Measurements from ENCODE around the gene SMTNL1.

The SMTNL1 gene, protein sequence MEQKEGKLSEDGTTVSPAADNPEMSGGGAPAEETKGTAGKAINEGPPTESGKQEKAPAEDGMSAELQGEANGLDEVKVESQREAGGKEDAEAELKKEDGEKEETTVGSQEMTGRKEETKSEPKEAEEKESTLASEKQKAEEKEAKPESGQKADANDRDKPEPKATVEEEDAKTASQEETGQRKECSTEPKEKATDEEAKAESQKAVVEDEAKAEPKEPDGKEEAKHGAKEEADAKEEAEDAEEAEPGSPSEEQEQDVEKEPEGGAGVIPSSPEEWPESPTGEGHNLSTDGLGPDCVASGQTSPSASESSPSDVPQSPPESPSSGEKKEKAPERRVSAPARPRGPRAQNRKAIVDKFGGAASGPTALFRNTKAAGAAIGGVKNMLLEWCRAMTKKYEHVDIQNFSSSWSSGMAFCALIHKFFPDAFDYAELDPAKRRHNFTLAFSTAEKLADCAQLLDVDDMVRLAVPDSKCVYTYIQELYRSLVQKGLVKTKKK

DNA sequence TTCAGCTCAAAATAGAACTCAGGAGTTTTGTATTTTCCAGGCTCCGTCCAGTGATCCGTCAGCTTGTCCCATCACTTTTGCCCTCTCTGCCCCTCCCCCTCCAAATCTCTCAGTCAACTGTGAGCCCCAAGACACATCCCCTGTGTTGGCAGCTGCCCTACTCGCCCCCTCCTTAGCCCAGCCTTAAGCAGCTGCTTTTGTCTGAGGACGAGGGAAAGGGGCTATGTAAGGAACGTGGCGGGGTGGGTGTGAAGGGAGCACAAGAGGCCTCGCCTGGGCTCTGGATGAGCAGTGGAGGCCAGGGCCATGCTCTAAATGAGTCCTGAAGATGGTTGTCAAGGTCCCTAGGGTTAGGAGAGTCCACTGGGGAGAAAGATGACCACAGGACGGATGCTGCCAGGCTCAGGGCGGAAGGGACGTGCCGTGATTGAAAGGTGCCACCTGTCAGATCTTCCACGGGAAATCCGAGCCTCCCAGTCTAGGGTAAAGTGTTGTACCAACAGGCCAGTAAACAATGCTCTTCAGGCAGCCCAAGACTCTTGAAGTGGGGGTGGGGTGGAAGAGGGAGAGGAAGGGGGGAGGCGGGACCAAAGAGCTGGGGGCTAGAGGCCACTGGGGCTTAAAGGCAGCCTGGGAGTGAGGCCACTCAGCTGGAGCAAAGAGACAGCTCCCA lies at the start of gene SMTNL1:
SMTNL1 (plus strand) TSS at position 649 of the 673 bp plus-strand sequence. CDS start 5,048 bp downstream, outside the sequence.
- ATAC-seq, result no peak

DNA sequence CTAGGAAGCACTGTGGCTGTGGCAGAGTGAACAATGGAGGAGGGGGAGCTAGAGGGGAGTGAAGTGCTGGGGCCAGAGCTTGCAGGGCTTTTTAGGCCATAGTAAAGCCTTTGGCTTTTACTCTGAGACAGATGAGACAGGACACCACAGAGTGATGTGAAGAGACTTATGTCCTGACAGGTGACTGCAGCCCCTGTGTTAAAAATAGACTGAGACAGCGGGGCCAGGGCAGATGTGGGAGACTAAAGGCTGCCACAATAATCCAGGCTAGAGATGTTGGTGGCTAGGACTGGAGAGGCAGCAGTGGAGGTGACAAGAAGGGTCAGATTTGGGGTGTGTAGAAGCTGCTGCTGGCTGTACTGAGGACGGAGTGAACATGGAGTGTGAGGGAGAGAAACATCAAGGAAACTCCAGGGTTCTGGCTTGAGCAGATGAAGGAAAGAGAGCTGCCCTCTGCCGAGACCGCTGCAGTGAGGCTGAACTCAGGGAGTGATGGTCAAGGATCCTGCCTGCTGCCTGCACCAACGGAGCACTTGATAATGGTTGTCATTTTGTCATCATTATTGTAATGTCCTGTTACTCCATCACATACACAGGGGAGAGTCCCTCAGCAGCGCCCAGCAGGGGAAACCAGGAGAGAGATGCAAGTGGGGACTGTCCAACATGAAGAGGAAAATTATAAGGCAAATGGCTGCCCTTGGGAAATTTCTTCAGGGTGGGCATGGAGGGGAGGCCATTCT lies 49.3 kb upstream of the SMTNL1 start:
- DNase-seq (no peak), ATAC-seq (no peak)

More for the DNA sequence above, at the start of gene SMTNL1:
- no peak for DNase-seq

DNA sequence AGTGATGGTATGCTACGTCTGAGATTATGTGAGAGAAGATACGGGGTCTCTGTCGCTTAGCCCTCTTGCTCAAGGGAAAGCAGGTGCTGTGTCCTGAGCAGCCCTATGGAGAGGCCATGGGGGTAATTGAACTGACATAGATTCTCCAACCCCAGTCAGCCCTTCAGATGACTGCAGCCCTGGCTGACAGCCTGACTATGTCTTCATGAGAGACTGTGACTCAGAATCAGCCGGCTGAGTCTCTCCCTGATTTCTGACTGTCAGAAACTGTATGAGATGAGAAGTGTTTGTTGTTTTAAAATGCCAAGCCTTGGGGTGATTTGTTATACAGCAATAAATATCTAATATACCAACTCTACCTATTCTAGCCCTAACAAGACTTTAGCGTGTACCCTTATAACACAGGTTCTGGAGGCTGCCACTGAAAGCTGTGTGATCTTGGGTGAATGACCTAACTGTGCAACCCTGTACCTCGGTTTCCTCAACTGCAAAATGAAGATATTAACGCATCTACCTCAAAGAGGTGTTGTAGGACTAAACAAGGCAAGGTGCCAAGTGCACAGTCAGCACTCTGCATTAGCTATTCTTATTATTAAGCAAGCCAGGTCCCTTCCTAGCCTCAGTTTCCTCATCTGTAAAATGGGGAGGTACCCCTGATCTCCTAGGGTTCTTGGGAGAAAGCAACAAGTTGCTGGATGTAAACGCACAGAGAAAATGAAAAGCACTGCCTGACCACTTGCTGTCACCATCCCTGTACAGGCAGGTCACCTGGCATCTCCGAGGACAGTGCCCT lies 46.7 kb upstream of the SMTNL1 start:
- ATAC-seq (no peak), DNase-seq (no peak)

DNA sequence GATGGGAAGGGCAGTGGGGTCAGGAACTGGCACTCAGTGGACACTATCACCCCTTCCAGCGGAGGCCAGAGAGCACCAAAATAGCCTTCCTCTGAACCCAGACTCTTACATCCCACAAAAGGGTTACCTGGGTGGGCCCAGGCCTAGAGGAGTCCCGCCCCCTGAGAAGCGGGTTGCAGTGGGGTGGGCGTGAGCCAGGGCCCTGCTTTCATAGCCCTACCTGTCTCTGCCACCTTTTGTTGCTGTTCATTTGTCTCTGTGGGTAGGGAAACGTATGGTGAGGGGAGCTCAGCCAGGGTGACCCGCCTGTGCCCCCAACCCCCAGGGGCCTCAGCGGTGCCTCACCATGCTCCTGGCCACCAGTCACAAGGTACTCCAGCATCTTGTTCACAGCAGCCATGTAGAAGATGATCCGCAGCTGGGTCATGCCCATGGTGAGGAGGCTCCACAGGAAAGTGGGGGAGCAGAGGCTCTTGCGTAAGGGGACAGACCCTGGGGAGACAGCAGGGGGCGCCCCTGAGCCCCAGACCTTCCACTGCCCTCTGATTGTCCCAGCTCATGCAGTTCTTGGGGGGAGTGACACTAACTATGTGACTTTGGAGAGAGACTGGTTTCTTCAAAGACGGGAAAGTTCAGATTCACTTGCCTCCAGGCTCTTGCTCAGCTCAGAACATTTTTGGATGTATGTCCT lies 45.9 kb upstream of the SMTNL1 start:
- ATAC-seq, result peak; percentile 48

DNA sequence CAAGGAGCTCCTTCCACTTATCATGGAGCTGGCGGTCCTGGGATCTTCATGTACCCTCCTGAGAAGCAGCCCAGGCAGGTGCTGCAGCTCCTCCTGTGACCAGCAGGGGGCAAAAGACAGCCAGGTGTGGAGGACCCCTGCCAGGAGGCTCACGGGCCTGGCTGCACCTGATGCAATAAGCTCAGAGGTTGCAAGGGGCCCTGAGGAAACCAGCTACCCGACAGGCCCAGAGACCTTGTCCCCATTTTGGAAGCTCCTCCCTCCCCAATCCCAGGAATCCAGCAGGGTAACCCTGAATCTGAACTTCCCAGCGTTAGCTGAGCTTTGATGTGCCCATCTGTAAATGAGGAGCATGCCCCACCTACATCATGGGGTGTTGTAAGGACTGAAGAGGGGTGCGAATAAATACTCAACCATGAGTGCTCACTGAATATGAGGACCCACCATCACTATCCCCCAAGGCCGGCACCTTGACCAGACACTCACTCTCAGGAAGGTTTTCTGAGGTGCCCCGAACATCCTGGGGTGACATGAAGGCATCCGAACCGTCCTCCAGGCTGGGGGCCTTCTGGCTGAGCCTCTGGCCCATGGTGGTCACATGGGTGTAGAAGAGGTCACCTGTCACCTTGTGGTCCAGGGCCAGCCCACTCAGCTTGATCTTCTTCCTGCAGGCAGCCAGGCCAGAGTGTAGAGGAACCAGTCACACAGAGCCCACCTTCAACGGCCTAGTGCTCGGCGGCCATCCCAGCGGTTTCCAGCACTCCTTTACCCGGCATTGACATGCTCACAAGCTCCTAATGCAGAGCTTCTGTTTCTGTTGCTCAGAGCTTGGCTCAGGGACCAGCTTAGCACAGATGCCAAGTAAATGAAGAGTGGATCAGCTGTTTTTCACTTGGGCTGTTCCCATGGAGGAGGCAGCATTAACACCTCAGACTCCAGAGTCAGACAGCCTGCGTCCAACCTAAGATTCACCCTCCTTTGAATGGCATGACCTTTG lies 43.6 kb upstream of the SMTNL1 start:
- DNase-seq (peak; percentile 82), ATAC-seq (peak; percentile 68)

More for the DNA sequence above, 45.9 kb upstream of the SMTNL1 start:
- DNase-seq, result peak; percentile 70

DNA sequence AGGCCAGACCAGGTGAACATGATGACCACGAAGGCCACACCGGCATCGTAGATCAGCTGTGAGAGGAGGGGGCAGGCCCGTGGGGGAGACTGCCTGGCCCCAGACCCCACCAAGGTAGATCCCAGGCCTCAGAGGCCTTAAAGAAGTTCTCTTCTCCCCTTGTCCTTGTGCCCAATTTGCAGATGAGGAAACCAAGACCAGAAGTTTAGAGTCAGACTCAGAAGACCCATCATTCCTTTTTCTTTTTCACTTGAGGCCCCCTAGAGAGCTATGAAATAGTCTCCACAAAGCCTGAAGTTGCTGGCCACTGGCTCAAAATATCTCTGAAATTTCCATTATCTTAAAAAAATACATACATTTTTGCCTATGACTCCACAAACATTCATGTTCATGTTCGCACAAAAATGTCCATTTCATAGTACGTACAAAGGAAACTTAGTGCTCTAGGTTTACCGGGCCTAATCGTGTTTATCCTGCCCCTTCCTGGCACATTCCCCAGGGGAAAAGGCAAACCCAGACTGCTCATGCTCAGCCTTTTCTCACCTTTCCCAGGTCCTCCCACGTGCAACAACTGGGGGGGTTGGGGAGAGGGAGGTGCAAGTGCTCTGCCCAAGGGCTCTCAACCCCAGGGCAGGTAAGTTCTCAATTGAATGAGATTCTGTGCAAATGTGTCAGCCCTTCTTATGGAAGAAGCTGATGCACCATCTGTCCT lies 41.1 kb upstream of the SMTNL1 start:
- DNase-seq, result no peak
- no peak for ATAC-seq

DNA sequence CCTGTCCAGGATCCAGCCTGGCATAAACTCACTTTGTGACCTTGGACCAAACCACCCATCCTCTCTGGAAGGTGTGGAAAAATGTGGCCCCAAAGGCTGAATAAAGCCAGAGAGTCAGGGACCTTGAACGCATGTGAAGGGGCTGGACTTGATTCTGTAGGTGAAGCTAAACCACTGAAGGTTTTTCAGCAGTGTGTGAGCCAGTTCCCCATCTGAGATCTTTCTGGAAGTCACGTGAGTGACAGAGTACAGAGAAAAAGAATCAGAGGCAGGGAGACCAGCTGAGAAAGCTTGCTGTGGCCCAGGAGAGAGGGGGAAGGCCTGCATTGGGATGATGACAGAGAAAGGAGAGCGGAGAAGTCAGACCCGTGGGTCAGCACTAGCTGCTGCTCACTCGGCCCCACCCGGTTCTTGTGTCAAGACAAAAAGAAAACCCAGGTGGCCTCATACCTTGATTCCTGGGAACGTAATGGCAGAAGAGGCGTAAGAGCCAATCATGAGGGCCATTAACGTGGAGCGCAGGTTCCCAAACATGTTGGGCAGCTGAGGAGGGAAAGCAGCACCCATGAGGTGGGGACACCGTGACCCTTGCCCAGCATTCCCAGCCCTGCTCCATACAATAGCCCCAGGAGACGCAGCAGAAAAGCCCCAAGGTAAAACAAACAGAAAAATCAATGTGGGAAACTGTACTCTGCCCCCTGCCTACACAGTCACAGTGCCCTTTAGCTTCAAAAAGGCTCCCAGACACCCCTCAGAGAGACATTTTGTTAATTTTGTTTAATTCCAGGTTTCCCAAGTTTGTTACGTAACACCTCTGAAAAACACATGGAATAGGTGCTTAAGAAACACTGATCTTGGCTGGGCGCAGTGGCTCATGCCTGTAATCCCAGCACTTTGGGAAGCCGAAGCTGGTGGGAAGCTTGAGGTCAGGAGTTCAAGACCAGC lies 39.8 kb upstream of the SMTNL1 start:
- DNase-seq (no peak), ATAC-seq (no peak)

DNA sequence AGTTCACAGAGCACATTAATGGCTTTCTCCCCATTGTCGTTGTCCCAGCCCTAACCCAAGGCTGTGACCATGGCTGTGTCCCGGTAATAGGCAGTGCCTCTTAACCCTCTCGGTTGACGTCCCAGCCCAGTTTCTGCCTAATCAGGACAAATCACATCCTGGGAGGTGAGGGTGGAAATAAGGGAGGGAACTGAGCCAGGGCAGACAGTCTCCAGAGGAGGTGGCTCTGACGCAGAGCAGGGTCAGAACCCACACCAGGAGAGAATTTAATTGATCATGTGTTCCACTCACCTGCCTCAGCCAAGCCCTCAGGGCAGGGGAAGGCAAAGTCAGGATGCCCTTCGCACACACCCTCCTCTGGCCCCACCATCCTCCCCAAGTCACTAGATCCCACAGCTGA lies 38.9 kb upstream of the SMTNL1 start:
- DNase-seq (no peak), ATAC-seq (no peak)

DNA sequence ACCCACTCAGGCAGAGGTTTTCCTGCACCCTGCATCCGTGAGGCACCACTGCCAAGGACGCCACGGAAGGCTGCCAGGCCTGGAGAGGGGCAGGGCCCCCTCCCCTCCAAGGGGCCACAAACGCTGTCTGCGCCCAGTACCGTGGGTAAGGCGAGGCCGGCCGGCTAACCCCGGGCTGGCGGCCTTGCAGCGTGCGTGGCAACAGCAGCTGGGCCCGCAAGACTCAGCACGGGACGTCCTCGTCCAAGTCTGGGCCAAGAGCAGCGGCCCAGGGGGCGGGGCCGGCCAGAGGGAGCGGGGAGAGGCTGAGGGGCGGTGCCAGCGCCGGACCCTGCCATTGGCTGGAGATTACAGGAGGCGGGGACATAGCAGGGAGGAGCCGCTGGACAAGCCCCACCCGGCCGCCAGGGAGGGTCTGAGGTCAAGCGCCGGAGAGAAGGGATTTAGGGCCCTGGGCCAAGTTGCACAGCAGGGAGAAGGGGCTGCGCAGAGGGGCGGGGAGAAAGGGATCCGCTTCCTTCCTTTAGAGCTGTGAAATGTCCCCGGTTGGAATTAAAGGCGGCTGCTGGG lies 37.9 kb upstream of the SMTNL1 start:
- ATAC-seq (peak; percentile 85), DNase-seq (peak; percentile 66)

DNA sequence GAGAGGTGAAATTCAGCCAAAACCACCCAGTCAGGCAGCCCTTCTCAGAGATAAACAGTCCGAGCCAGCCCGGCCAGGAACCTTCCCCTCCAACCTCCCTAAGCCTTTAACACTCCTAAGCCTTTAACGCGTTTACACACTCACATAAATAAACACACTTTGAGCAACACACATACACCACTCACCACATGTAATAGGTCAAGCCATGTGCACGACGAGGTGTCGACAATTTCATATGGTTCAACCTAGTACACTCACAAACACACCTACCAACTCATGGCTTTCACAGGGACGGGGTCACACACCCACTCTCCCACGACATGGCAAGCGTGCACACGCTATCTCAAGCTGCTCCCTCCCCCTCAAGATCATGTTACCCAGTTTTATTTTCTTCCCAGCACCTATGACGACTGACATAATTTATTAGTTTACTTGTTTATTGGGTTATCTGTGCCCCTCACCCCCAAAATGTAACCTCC lies 37.4 kb upstream of the SMTNL1 start:
- DNase-seq (no peak), ATAC-seq (no peak)

DNA sequence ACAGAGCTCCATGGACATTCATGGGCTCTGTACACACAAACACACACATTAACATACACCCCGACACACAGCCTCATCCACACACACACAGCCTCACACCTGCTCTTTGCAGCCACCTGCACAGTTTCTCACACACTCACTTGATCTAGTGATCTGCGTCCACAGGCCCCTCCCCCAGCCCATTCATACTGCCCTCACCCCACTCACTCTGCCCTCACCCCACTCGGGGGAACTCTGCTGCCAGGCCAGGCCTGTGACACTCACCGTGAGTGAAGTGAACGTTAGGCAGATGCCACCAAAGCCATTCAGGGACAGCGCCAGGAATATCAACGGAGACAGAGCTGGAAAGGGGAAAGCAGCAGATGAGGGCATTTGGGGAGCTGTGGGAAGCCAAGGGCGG lies 36.9 kb upstream of the SMTNL1 start:
- ATAC-seq, result no peak

DNA sequence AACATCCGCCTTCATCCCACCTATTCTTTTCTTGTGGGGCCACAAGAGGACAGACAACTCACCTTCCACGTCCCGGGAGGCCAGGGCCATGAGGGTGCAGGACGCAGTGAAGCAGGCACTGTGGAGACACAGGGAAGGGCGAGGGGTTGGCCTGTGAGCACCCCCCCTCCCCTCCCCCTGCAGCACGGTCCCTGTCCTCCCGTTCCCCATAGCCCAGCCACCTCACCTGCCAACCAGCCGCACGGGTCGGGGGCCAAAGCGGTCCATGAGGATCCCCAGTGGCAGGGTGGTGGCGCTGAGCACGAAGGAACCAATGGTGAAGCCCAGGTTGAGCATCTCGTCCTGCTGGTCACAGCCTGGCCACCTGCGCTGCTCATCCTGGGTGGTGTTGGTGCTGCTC lies 36.5 kb upstream of the SMTNL1 start:
- no peak for DNase-seq
- no peak for ATAC-seq

More for the DNA sequence above, 36.9 kb upstream of the SMTNL1 start:
- DNase-seq, result no peak

DNA sequence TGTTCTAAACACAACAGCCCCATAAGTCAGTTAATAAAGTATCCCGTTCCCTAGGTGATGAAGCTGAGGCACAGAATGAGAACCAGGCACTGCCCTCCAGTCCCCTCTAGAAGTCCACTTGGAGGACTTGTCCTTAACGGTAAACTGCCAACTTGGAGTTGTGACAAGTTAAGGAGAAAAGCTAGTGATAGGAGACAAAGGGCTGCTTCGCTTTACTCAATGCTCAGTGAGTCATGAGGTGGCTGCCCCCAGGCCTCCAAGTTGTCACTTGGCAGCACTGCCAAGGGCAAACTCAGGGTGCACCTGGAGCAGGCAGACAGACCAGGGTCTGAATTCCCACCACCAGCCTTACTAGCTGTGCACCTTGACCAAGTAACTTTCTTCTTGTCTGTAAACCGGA lies 35.4 kb upstream of the SMTNL1 start:
- ATAC-seq, result no peak
- no peak for DNase-seq

DNA sequence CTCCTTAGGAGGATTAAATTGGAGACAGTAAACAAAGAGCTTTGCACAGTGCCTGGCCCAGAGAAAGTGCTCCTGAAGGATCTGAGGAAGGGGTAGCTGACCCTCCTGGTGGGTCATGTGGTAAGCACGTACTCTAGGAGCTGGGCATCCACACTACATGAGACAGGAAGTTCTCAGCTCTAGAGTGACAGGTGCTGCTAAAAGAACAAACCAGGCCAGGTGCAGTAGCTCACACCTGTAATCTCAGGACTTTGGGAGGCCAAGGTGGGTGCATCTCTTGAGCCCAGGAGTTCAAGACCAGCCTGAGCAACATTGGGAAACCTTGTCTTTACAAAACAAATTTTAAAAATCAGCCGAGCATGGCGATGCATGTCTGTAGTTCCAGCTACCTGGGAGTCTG lies 35.0 kb upstream of the SMTNL1 start:
- no peak for DNase-seq
- no peak for ATAC-seq

DNA sequence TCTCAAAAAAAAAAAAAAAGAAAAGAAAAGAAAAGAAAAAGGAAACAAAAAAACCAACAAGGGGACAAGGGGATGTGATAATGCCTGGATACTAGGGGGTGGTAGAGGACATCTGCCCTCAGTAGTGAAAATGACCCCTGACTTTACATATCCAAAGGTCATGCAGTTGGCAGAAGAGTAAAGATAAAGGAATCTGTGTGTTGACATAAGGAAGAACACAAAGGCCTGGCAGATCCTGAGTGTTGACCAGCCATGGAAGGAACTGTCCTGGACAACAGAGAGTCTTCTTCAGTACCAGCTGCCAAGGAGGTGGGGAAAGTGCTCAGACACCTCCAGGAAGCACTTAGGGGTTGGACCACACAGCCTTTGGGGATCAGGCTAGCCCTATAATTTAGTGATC lies 34.5 kb upstream of the SMTNL1 start:
- ATAC-seq, result no peak
- no peak for DNase-seq

DNA sequence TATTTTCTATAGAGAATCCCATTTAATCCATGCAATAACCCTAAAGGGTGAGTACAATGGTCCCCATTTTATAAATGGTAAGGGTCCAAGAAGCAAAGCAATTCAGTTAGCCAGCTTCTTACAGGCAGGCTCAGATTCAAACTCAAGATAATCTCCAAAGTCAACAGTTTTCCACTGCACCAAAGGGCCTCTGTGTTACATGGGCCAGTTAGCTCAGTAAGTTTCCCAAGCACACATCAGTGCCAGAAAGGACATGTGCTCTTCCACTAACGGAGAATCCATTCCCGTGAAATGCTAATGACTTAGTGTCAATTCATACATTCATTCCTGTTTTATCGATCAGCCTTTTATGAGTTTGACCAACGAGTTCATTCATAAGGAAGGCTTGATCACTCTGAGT lies 32.9 kb upstream of the SMTNL1 start:
- ATAC-seq, result no peak
- DNase-seq, result no peak

DNA sequence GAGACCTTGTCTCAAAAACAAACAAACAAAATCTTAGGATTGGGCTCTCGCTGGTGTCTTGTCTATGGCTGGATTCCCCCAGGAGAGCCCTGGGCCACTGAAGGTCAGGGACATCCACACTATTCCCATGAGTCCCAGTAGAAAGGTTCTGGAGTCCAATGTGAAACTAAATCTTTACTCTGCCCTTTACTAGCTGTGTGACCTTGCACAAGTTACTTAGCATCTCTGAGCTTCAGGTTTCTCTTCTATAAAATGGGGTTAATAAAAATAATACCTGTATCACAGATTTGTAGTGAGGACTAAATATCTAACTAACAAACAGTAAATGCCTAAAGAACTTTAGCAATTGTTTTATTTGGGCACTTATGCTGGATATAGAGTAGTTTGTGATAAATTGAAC lies 30.9 kb upstream of the SMTNL1 start:
- no peak for DNase-seq
- no peak for ATAC-seq
